Amniotic stem cell (primary cell): ENCODE data around the gene GBP5.
"Not testable (repeated sequence)": the region's sequence is repeated elsewhere in the genome, so short reads cannot be mapped to it uniquely, and the experiment has no call there.

Experiments
- DNase-seq: peaks from one replicate; lab custom pipeline; 2025; lab: John Stamatoyannopoulos, UW

The GBP5 gene

GRCh38 chr1:89284078-89284763 is 11.6 kb upstream of the GBP5 start:
- DNase-seq: not testable (repeated sequence)

- DNase-seq: no peak
Measured at GRCh38 chr1:89280766-89281165, 8.1 kb upstream of the GBP5 start.

- DNase-seq: no peak
Measured at GRCh38 chr1:89279011-89279466, 6.4 kb upstream of the GBP5 start.

- DNase-seq: no peak
Measured at GRCh38 chr1:89277725-89278124, 5.1 kb upstream of the GBP5 start.

GRCh38 chr1:89276690-89277089 is 4.0 kb upstream of the GBP5 start:
- DNase-seq: no peak

GRCh38 chr1:89274411-89274857 is 1.8 kb upstream of the GBP5 start:
- DNase-seq: no peak

GRCh38 chr1:89273324-89273778 is 691 bp upstream of the GBP5 start:
- DNase-seq: no peak

GRCh38 chr1:89271341-89272015 is 1.2 kb downstream of the GBP5 start:
- DNase-seq: no peak

- no peak for DNase-seq
Measured at GRCh38 chr1:89270423-89270822, 2.2 kb downstream of the GBP5 start.

- no peak for DNase-seq
Measured at GRCh38 chr1:89269277-89269676, 3.4 kb downstream of the GBP5 start.

- DNase-seq: no peak
Measured at GRCh38 chr1:89262643-89263042, 10.0 kb downstream of the GBP5 start.

GRCh38 chr1:89261926-89262515 is 10.6 kb downstream of the GBP5 start:
- no peak for DNase-seq

GRCh38 chr1:89260566-89261255 is 11.9 kb downstream of the GBP5 start:
- no peak for DNase-seq

- no peak for DNase-seq
Measured at GRCh38 chr1:89260042-89260441, 12.6 kb downstream of the GBP5 start.

GRCh38 chr1:89259283-89259971 is 13.2 kb downstream of the GBP5 start:
- no peak for DNase-seq

- DNase-seq: no peak
Measured at GRCh38 chr1:89257041-89257440, 15.6 kb downstream of the GBP5 start.

- DNase-seq: not testable (repeated sequence)
Measured at GRCh38 chr1:89255581-89255980, 17.1 kb downstream of the GBP5 start.

- no peak for DNase-seq
Measured at GRCh38 chr1:89254658-89255287, 17.9 kb downstream of the GBP5 start.

GRCh38 chr1:89243046-89243445 is 29.6 kb downstream of the GBP5 start:
- DNase-seq: no peak
